Astrocyte of the spinal cord (primary cell): ENCODE measurements around the gene DPH1.
A peak's percentile ranks its signal among the peaks of the same experiment; 100 is the strongest.

Source experiments
- DNase-seq: peaks from one replicate; pipeline ENCODE4 v3.0.0; 2011; ENCODE audit warnings: low read depth, low spot score
- H3K4me3 ChIP-seq: 2 replicates; pipeline ENCODE4 v1.5.1; 2011; ENCODE audit warnings: low read depth, mild to moderate bottlenecking, low read length, moderate library complexity
- in situ Hi-C: cut with HindIII; loops from 2 replicates; pipeline ENCODE4 v1.10.0; 2017; ENCODE audit warnings: low sequenced_read_pairs
- TF ChIP-seq, protein P1 (sequence below): IDR thresholded peaks from 2 replicates; pipeline ENCODE4 v1.5.1; 2012; ENCODE audit warnings: low read depth, mild to moderate bottlenecking, low read length, inconsistent platforms

Gene DPH1

DNA sequence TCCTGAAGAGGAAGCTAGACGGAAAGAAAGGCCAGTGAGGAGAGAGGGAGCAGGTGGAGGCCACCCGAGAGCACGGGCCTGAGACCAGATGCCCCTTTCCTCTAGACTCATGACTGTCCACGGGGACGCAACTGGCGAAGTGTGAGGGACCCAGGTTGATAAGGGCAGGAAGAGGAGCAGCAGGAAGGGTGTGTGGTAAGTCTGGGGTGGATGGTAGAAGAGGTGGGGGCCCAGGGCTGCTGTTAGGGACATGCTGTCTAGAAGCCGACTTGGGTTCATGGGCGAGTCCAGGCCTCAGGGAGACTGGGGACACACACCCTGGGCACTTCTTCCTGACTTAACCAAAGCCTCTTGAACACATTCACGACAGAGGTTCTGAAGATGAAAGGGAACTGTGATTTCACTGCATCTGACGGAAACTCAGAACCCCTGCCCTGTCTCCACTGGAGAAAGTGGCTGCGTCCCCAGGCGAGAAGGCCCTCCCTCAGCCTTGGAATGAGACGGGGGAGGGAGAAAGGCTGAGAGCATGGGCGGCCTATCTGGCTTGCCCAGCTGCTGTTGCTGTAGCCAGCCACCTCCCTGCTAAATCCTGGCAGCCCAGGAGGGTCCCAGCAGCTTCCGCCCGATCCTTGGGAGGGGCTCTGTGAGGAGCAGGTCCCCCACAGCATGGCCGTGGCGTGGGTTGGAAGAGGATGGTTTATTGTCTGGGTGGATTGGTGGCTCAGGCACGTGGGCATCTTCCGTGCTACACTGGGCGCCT is 30.9 kb downstream of the DPH1 start:
- H3K4me3 ChIP-seq = peak overlapping the region; percentile 6
- TF ChIP-seq, protein P1, sequence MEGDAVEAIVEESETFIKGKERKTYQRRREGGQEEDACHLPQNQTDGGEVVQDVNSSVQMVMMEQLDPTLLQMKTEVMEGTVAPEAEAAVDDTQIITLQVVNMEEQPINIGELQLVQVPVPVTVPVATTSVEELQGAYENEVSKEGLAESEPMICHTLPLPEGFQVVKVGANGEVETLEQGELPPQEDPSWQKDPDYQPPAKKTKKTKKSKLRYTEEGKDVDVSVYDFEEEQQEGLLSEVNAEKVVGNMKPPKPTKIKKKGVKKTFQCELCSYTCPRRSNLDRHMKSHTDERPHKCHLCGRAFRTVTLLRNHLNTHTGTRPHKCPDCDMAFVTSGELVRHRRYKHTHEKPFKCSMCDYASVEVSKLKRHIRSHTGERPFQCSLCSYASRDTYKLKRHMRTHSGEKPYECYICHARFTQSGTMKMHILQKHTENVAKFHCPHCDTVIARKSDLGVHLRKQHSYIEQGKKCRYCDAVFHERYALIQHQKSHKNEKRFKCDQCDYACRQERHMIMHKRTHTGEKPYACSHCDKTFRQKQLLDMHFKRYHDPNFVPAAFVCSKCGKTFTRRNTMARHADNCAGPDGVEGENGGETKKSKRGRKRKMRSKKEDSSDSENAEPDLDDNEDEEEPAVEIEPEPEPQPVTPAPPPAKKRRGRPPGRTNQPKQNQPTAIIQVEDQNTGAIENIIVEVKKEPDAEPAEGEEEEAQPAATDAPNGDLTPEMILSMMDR = no peak

DNA sequence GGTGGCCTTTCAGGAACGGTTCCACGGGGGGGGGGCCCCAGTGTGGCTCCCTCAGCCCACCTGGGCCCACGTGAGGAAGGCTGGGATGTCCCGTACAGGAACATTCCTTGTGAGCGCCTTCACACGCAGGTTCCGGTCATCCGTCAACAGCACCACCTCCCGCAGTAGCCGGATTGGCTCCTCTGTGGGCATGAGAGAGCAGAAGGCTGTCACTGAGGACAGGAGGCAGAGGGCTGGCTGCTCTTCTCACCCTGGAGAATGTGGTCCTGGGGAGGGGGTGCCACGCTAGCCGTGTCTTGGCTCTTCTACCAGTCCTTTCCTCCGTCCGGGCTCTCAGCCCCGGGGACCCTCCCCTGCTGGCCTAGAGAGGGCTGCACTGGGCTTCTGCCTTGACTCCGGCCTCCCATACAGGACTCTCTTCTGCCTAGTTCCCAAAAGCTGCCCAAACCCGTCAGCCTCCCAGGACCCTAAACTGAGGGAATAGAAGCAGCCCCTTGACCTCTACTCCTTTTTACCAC is 31.5 kb downstream of the DPH1 start:
- TF ChIP-seq, protein P1 = no peak
- no peak overlapping the region for H3K4me3 ChIP-seq
- in situ Hi-C loops = loop anchor here (10.0 kb wide), 1 partner anchor 113 kb away; no protein-coding TSS in a partner anchor
- DNase-seq = peak; percentile 19

More for the DNA sequence above, 30.9 kb downstream of the DPH1 start:
- no peak for DNase-seq
- in situ Hi-C loops = loop anchor here (10.0 kb wide), 1 partner anchor 114 kb away; no protein-coding TSS in a partner anchor

- peak; percentile 77 for DNase-seq
- H3K4me3 ChIP-seq = no peak overlapping the region
- in situ Hi-C loops = loop anchor here (10.0 kb wide), 1 partner anchor 112 kb away; no protein-coding TSS in a partner anchor
- TF ChIP-seq, protein P1 = no peak
Measured at GRCh38 chr17:2062571-2063183, 32.7 kb downstream of the DPH1 start.

GRCh38 chr17:2063261-2064146 is 33.6 kb downstream of the DPH1 start:
- DNase-seq = peak; percentile 68
- TF ChIP-seq, protein P1 = no peak
- in situ Hi-C loops = loop anchor here (10.0 kb wide), 1 partner anchor 111 kb away; no protein-coding TSS in a partner anchor
- no peak overlapping the region for H3K4me3 ChIP-seq

DNA sequence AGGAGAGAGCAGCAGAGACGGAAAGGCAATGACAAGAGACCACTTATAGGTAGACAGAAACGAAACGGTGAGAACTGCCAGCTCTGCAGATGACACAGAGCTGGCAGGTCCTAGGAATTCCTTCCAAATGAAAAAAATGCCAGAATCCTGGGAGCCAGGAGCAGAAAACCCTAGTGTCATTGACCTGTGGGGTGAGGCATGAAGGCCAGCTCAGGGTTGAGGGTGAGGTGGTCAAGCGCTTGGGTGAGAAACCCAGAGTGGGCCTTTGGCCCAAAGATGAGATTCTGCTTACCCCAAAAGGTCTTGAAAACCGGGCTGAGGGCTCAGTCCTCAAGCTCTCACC is 34.2 kb downstream of the DPH1 start:
- in situ Hi-C loops = loop anchor here (10.0 kb wide), 1 partner anchor 111 kb away; no protein-coding TSS in a partner anchor
- H3K4me3 ChIP-seq = no peak overlapping the region
- TF ChIP-seq, protein P1 = no peak
- DNase-seq = no peak

DNA sequence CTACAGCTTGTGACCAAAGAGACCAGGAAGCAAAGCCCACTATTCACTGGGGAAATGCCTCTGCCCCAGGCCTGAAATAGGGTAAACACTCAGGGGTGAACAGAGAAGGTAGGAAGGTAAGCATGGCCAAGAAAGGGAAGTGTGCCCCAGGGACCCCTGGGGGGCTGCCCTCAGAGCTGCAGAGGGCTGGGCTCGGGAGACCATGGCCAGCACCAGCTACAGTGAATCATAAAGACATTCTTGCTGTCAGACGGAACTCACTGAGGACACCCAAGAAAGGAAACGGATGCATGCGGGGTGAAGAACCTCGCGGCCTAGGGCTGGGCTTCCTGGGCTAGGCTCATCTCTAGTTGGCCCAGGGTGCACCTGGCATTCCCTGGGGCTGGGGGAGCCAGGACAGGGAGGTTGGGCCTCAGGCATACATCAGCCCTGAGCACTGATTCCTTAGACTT is 34.6 kb downstream of the DPH1 start:
- H3K4me3 ChIP-seq = no peak overlapping the region
- DNase-seq = no peak
- TF ChIP-seq, protein P1 = no peak
- in situ Hi-C loops = loop anchor here (10.0 kb wide), 1 partner anchor 110 kb away; no protein-coding TSS in a partner anchor
